ENCODE measurements around the gene PPP2R3A. TPM values are rescaled to one million over a fixed set of nuclear protein-coding genes. Genes with fewer than 3 reads are reported as not detected.

The PPP2R3A gene
- total RNA-seq, 3 donors from 2014 or later (not counting 1 experiment from before 2014, with no cell fraction given) = 0.35 to 0.43 (median 0.40) TPM

GRCh38 chr3:136152176-136152843 lies 186.8 kb downstream of the PPP2R3A start:
- Mint-ChIP-seq H3K36me3 (peaks cover 26% of the 10 kb centered on the region), H3K9me3 (no peaks in the 10 kb centered on the region), H3K27me3 (ENCODE audit: low read depth in 2 of 2) (no peaks in the 10 kb centered on the region), H3K4me3 (peak overlapping the region; percentile 4), H3K4me1 (peaks cover 79% of the 10 kb centered on the region in 2 donors), H3K27ac (peak overlapping the region; percentile 64 to 75)
- Histone ChIP-seq H3K27ac (ENCODE audit: low read length) (no peak overlapping the region), H3K4me3 (ENCODE audit: low read length) (no peak overlapping the region), H3K27me3 (ENCODE audit: control insufficient read depth, insufficient read depth, low read length) (no peaks in the 10 kb centered on the region), H3K4me1 (ENCODE audit: control insufficient read depth, insufficient read depth, low read length) (peaks cover 22% of the 10 kb centered on the region), H3K36me3 (ENCODE audit: control insufficient read depth, insufficient read depth, low read length) (peaks cover 36% of the 10 kb centered on the region), H3K9me3 (ENCODE audit: control insufficient read depth, insufficient read depth, low read length) (no peaks in the 10 kb centered on the region)
- DNase-seq (no peak), ATAC-seq (no peak)
- WGBS (ENCODE audit: insufficient coverage) = 80% methylated on average over 4 of the region's 4 CpGs
- intact Hi-C loops (cut with micrococcal nuclease) = loop anchor here (5.0 kb wide), 1 partner anchor 40 kb away; no protein-coding TSS in a partner anchor
- TF ChIP-seq CTCF (IDR thresholded peaks at IDR 0.05) = no peak

GRCh38 chr3:136152963-136153362 lies 187.4 kb downstream of the PPP2R3A start:
- Mint-ChIP-seq H3K9me3 (no peaks in the 10 kb centered on the region), H3K4me1 (peaks cover 80% of the 10 kb centered on the region in 2 donors), H3K27ac (peak overlapping the region; percentile 64 to 75), H3K4me3 (peak overlapping the region; percentile 4), H3K36me3 (peaks cover 26% of the 10 kb centered on the region), H3K27me3 (ENCODE audit: low read depth in 2 of 2) (no peaks in the 10 kb centered on the region)
- Histone ChIP-seq H3K9me3 (ENCODE audit: control insufficient read depth, insufficient read depth, low read length) (no peaks in the 10 kb centered on the region), H3K27me3 (ENCODE audit: control insufficient read depth, insufficient read depth, low read length) (no peaks in the 10 kb centered on the region), H3K4me1 (ENCODE audit: control insufficient read depth, insufficient read depth, low read length) (peaks cover 25% of the 10 kb centered on the region), H3K36me3 (ENCODE audit: control insufficient read depth, insufficient read depth, low read length) (peaks cover 36% of the 10 kb centered on the region), H3K27ac (ENCODE audit: low read length) (no peak overlapping the region), H3K4me3 (ENCODE audit: low read length) (no peak overlapping the region)
- ATAC-seq (peak in 1 of 3 donors; percentile 18), DNase-seq (no peak)
- no peak for TF ChIP-seq CTCF (IDR thresholded peaks at IDR 0.05)
- intact Hi-C loops (cut with micrococcal nuclease) = loop anchor here (5.0 kb wide), 1 partner anchor 39 kb away; no protein-coding TSS in a partner anchor
- 74% methylated on average over 3 of the region's 4 CpGs for WGBS (ENCODE audit: insufficient coverage)

- peak overlapping the region; percentile 61 to 69 for H3K27ac Mint-ChIP-seq
- no peaks in the 10 kb centered on the region for H3K36me3 Mint-ChIP-seq
Observed at GRCh38 chr3:136161516-136161915, 196.0 kb downstream of the PPP2R3A start.

More at GRCh38 chr3:136161516-136161915, 196.0 kb downstream of the PPP2R3A start:
- Mint-ChIP-seq H3K4me3 (peak overlapping the region; percentile 47), H3K4me1 (peaks cover 71 to 77% of the 10 kb centered on the region in 2 donors), H3K9me3 (no peaks in the 10 kb centered on the region), H3K27me3 (ENCODE audit: low read depth in 2 of 2) (no peaks in the 10 kb centered on the region)
- intact Hi-C loops (cut with micrococcal nuclease) = no loop called here
- no peak for TF ChIP-seq CTCF (IDR thresholded peaks at IDR 0.05)
- DNase-seq = no peak
- no peaks in the 10 kb centered on the region for H3K36me3 ChIP-seq (ENCODE audit: control insufficient read depth, insufficient read depth, low read length)
- H3K9me3 ChIP-seq (ENCODE audit: control insufficient read depth, insufficient read depth, low read length) = no peaks in the 10 kb centered on the region
- H3K27me3 ChIP-seq (ENCODE audit: control insufficient read depth, insufficient read depth, low read length) = no peaks in the 10 kb centered on the region
- H3K27ac ChIP-seq (ENCODE audit: low read length) = no peak overlapping the region
- H3K4me1 ChIP-seq (ENCODE audit: control insufficient read depth, insufficient read depth, low read length) = peaks cover 21% of the 10 kb centered on the region
- no peak overlapping the region for H3K4me3 ChIP-seq (ENCODE audit: low read length)
- ATAC-seq = no peak
